Breast epithelium (tissue), 4 donors: Measurements from ENCODE around the gene PTPRG. TPM values are rescaled to one million over a fixed set of nuclear protein-coding genes. Genes with fewer than 3 reads are reported as not detected.

Source experiments
- DNase-seq, 2 donors: peaks; one replicate each; pipeline ENCODE4 v3.0.0-alpha.2; 2019; ENCODE audit warnings: low spot score in 2 of 2
- H3K27ac ChIP-seq, 2 donors: fragments of 200-600 bp; sonication (generic) in 1 of 2; one replicate each; pipeline ENCODE4 v1.5.1; 2016 to 2019; ENCODE audit warnings: mild to moderate bottlenecking in 1 of 2
- H3K27me3 ChIP-seq, 2 donors: fragments of 200-600 bp; sonication (generic) in 1 of 2; one replicate each; pipeline versions ENCODE4 v1.5.1 to v1.6.0; 2017 to 2019; ENCODE audit warnings: control low read depth in 1 of 2, mild to moderate bottlenecking in 1 of 2
- H3K36me3 ChIP-seq: fragments of 200-600 bp; one replicate; pipeline ENCODE4 v1.5.1; 2019
- H3K4me1 ChIP-seq, 2 donors: fragments of 200-600 bp; sonication (generic); one replicate each; pipeline ENCODE4 v1.5.1; 2016 to 2019; ENCODE audit warnings: control low read depth in 1 of 2
- H3K4me3 ChIP-seq, 3 donors: fragments of 200-600 bp; sonication (generic); 1 replicate in 2 of 3; 2 replicates in 1 of 3; pipeline ENCODE4 v1.5.1; 2016 to 2019; ENCODE audit warnings: mild to moderate bottlenecking in 3 of 3, moderate library complexity in 2 of 3
- H3K9me3 ChIP-seq, 2 donors: fragments of 200-600 bp; sonication (generic) in 1 of 2; one replicate each; pipeline ENCODE4 v1.5.1; 2016 to 2019; ENCODE audit warnings: control low read depth in 1 of 2
- POLR2A ChIP-seq: fragments of 450-650 bp; IDR thresholded peaks from one replicate; pipeline ENCODE4 v1.6.1; 2016; ENCODE audit warnings: antibody characterized with exemption, mild to moderate bottlenecking, moderate library complexity
- POLR2AphosphoS5 ChIP-seq, 3 donors: sonication (generic); formaldehyde crosslinking; IDR thresholded peaks; one replicate each; pipeline ENCODE4 v1.6.1; 2017; ENCODE audit warnings: antibody characterized with exemption in 3 of 3
- intact Hi-C: fragments of 100-400 bp; cut with DNase I; formaldehyde crosslinking; loops from one replicate; pipeline ENCODE4 v1.15.1; 2023; ENCODE audit warnings: low total_unique reads
- total RNA-seq, 3 donors: library from RNA; depleted of rRNA; stranded (reverse); fragments of >200 nt; gene quantifications; one replicate each; pipeline ENCODE4 v1.1.0, GENCODE V29; 2016
- TF ChIP-seq, protein P1 (sequence below), 3 donors: fragments of 450-650 bp; IDR thresholded peaks; one replicate each; pipeline ENCODE4 v1.5.1; 2016 to 2017; ENCODE audit warnings: antibody characterized with exemption in 3 of 3, mild to moderate bottlenecking in 3 of 3, moderate library complexity in 3 of 3

PTPRG gene
- total RNA-seq, 3 donors from 2014 or later = 42.3 to 179 (median 61.6) TPM

DNA sequence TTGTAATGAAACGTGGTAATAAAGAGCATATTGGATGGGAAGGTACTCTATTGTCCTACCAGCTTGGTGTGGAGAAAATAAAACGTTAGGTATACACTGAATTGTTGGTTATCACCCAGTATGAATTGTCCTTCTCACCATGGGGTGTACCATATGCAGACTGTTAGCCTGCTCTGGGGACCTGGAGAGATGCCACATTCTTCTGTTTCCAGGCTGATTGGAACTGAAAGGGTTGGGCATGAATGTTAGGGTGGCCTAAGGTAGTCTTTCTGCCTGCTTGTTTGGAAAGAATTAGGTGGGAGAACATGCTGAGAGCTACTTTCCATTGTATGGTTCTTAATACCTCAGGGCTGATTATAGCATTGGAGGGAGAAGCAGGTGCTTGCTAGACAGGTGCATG lies 340.6 kb downstream of the PTPRG start:
- intact Hi-C loops = no loop called here

DNA sequence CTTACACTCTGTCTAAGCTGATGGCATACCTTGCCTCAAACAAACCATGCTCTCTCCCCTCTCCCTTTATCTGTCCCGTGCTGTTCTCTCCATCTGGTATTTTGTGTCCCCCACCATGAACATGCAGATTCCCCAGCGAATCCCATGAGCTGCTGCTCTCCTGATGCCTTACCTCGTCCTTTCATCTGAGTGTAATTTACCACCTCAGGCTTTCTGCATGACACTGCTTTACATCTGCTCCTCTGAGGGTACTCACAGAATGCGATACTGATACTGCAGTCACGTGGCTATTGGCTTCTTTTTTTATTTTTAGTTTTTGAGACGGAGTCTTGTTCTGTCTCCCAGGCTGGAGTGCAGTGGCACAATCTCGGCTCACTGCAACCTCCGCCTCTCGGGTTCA lies 341.7 kb downstream of the PTPRG start:
- H3K27me3 ChIP-seq = no peaks in the 10 kb centered on the region
- H3K9me3 ChIP-seq = no peaks in the 10 kb centered on the region
- TF ChIP-seq, protein P1, sequence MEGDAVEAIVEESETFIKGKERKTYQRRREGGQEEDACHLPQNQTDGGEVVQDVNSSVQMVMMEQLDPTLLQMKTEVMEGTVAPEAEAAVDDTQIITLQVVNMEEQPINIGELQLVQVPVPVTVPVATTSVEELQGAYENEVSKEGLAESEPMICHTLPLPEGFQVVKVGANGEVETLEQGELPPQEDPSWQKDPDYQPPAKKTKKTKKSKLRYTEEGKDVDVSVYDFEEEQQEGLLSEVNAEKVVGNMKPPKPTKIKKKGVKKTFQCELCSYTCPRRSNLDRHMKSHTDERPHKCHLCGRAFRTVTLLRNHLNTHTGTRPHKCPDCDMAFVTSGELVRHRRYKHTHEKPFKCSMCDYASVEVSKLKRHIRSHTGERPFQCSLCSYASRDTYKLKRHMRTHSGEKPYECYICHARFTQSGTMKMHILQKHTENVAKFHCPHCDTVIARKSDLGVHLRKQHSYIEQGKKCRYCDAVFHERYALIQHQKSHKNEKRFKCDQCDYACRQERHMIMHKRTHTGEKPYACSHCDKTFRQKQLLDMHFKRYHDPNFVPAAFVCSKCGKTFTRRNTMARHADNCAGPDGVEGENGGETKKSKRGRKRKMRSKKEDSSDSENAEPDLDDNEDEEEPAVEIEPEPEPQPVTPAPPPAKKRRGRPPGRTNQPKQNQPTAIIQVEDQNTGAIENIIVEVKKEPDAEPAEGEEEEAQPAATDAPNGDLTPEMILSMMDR (IDR thresholded peaks at IDR 0.05) = no peak
- TF ChIP-seq POLR2AphosphoS5 (IDR thresholded peaks at IDR 0.05) = no peak
- no peak for TF ChIP-seq POLR2A
- H3K36me3 ChIP-seq = no peaks in the 10 kb centered on the region
- H3K4me3 ChIP-seq = no peak overlapping the region
- intact Hi-C loops = no loop called here
- H3K4me1 ChIP-seq = peaks cover 0 to 12% of the 10 kb centered on the region in 2 donors
- no peak overlapping the region for H3K27ac ChIP-seq
- DNase-seq = no peak

More for the DNA sequence above, 340.6 kb downstream of the PTPRG start:
- H3K4me3 ChIP-seq = no peak overlapping the region
- TF ChIP-seq POLR2AphosphoS5 (IDR thresholded peaks at IDR 0.05) (no peak), POLR2A (no peak)
- TF ChIP-seq, protein P1 (IDR thresholded peaks at IDR 0.05) = no peak
- H3K27me3 ChIP-seq = no peaks in the 10 kb centered on the region
- H3K9me3 ChIP-seq = no peaks in the 10 kb centered on the region
- no peak overlapping the region for H3K27ac ChIP-seq
- no peak for DNase-seq
- H3K4me1 ChIP-seq = peaks cover 0 to 12% of the 10 kb centered on the region in 2 donors
- H3K36me3 ChIP-seq = no peaks in the 10 kb centered on the region

DNA sequence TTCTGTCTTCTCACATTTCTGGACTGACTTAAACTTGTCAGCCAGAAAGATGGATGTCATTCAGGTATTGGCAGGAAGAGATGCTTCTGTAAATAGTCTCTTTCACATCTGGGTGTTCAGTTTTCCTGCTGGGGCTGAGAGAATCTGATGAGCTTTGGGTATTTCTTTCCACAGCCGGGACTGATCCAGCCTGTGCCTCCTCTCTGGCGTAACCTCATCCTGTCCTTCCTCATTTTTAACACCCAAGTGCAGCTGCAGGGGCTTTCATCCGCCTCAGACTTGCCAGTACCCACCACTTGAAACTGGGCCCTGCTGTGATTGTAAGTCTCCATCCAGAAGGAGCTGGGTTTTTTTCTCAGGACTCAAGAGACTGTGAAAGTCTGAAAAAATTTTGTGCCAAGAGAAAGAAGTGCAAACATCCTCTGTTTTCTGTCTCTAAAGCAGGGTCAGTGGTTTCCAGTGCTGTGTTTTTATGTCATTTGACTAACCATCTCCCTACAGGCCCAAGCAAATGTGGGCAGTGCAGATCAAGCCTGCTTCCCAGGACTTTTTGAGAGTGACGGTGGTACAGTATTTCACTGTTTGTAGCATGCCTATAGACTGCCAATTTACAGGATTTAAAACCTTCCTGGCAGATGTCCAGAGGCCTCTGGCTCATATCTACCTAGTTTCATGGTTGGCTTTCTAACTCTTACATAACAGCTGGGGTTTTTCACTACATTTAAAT lies 342.7 kb downstream of the PTPRG start:
- intact Hi-C loops = no loop called here
- Histone ChIP-seq H3K4me1 (peaks cover 0 to 12% of the 10 kb centered on the region in 2 donors), H3K9me3 (no peaks in the 10 kb centered on the region), H3K27me3 (no peaks in the 10 kb centered on the region), H3K4me3 (no peak overlapping the region), H3K27ac (peak overlapping the region; percentile 60 to 61), H3K36me3 (no peaks in the 10 kb centered on the region)
- DNase-seq = no peak
- TF ChIP-seq POLR2AphosphoS5 (IDR thresholded peaks at IDR 0.05) (no peak), POLR2A (no peak)
- TF ChIP-seq, protein P1 (IDR thresholded peaks at IDR 0.05) = no peak

DNA sequence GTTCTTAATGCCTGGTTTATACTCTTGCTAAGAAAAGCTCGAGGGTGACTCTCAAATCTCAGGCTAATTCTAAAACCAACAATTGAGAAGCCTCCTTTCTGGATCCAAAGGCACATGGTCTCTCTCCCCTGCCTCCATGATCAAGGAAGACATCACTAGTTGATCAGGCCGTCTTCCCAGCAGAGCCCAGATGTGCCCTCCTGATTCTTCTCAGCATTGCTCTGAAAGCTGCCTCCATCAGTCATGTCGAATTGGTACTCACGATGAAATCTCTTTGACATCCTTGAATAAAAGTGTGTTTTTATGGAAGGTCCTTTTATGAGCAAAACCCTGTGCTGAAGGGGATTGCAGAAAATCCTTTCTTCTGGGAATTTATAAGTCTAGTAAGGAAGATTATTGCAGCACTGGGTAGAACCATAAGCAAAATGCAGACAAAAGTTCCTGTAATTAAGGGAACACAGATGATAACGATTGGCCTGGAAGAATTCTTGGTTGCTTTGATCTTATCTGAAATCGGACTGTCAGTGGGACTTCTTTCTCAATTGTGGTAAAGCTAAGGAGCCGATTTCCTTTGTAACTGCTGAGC lies 345.9 kb downstream of the PTPRG start:
- intact Hi-C loops = no loop called here
- no peaks in the 10 kb centered on the region for H3K36me3 ChIP-seq
- H3K4me3 ChIP-seq = no peak overlapping the region
- no peaks in the 10 kb centered on the region for H3K27me3 ChIP-seq
- DNase-seq = no peak
- H3K4me1 ChIP-seq = peaks cover 0 to 12% of the 10 kb centered on the region in 2 donors
- H3K9me3 ChIP-seq = no peaks in the 10 kb centered on the region
- TF ChIP-seq, protein P1 (IDR thresholded peaks at IDR 0.05) = no peak
- no peak for TF ChIP-seq POLR2AphosphoS5 (IDR thresholded peaks at IDR 0.05)
- TF ChIP-seq POLR2A = no peak
- no peak overlapping the region for H3K27ac ChIP-seq

DNA sequence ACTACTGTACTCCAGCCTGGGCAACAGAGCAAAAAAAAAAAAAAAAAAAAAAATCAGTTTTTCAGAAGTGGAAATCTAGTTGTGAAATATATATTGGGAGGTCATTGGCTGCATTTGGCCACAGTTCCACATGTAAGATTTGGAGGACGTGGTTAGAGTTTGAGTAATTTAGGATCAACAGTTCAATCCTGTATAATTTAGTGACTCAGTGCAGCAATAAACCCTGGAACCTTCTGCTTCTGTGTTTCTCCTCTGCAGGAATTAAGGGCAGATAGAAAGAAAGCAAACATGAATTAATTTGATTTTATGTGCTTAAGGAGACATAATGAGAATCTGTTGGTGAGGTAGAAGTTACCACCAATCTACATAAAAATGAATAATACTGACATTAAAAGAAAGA lies 347.0 kb downstream of the PTPRG start:
- H3K27ac ChIP-seq = no peak overlapping the region
- H3K4me1 ChIP-seq = peaks cover 0 to 12% of the 10 kb centered on the region in 2 donors
- DNase-seq = no peak
- no peak overlapping the region for H3K4me3 ChIP-seq
- intact Hi-C loops = no loop called here
- no peak for TF ChIP-seq POLR2AphosphoS5 (IDR thresholded peaks at IDR 0.05)
- TF ChIP-seq POLR2A = no peak
- TF ChIP-seq, protein P1 (IDR thresholded peaks at IDR 0.05) = no peak
- H3K27me3 ChIP-seq = no peaks in the 10 kb centered on the region
- H3K36me3 ChIP-seq = no peaks in the 10 kb centered on the region
- no peaks in the 10 kb centered on the region for H3K9me3 ChIP-seq
